ENCODE measurements around the gene ATRN.

ATRN gene

DNA sequence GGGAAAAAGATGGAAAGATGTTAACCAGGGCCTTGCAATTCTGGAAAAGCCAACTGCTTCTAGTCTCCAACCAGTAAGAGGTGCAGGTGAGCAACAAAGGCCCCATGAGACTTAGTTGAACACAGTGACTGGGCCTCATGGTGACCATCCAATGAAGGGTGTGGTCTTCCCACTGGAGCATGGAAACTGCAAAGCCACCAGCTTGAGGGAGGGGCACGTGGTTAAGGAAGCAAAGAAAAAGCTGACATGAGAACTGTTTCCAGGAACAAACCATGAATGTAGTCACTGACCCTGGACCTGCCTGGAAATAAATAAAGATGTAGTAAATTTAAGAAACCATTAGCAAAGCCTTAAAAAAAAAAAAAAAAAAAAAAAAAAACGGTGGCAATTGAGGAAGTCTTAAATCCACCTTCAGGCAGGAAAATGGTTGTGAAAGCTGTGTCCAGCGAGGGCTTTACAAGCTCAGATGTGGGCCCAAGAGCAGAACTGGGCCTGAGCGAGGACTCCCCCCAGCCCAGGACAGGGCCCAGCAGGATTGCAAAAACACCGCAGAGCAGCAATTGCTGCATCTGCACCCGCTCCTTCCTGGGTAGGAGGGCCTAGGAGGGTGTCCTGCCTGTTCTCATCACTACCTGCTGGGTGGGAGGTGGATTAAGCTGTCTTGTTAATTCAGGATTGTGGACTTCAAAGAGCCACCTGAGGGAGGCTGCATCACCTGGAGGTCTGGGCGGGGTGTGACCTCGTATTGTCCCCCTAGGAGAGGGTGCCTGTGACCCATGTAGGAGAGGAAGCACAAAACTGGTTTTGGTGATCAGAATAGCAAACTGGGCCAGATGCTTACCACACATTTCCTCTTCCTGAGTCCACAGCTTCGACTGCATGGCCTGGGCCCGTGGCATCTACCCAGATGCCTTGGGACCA, 182.1 kb downstream of the ATRN start:
- H3K9me3 ChIP-seq (ENCODE audit: low read length), result no peaks in the 10 kb centered on the region
- H3K9me2 ChIP-seq (ENCODE audit: low read depth, low read length), result no peaks in the 10 kb centered on the region
- H3K4me1 ChIP-seq (ENCODE audit: insufficient read depth, low read length, severe bottlenecking), result peaks cover 29% of the 10 kb centered on the region
- no peaks in the 10 kb centered on the region for H3K36me3 ChIP-seq (ENCODE audit: insufficient read depth, low read length)
- no peaks in the 10 kb centered on the region for H3K79me2 ChIP-seq (ENCODE audit: insufficient read depth, low read length)
- H3K4me2 ChIP-seq (ENCODE audit: low read length), result no peak overlapping the region
- TF ChIP-seq, protein P1, sequence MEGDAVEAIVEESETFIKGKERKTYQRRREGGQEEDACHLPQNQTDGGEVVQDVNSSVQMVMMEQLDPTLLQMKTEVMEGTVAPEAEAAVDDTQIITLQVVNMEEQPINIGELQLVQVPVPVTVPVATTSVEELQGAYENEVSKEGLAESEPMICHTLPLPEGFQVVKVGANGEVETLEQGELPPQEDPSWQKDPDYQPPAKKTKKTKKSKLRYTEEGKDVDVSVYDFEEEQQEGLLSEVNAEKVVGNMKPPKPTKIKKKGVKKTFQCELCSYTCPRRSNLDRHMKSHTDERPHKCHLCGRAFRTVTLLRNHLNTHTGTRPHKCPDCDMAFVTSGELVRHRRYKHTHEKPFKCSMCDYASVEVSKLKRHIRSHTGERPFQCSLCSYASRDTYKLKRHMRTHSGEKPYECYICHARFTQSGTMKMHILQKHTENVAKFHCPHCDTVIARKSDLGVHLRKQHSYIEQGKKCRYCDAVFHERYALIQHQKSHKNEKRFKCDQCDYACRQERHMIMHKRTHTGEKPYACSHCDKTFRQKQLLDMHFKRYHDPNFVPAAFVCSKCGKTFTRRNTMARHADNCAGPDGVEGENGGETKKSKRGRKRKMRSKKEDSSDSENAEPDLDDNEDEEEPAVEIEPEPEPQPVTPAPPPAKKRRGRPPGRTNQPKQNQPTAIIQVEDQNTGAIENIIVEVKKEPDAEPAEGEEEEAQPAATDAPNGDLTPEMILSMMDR (IDR thresholded peaks at IDR 0.05; ENCODE audit: low read length), result no peak
- TF ChIP-seq EZH2 (IDR thresholded peaks at IDR 0.05; ENCODE audit: borderline replicate concordance, low read length), result no peak
- no peaks in the 10 kb centered on the region for H3F3A ChIP-seq (ENCODE audit: insufficient read depth, low read length)
- H3K27ac ChIP-seq (ENCODE audit: low read depth, low read length, poor library complexity, severe bottlenecking), result peak overlapping the region; percentile 67
- no peak overlapping the region for H2AFZ ChIP-seq (ENCODE audit: low read length)
- no peaks in the 10 kb centered on the region; the same call in 1 of the 2 replicates for H3K27me3 ChIP-seq (ENCODE audit: insufficient read depth, low read length)
- no peaks in the 10 kb centered on the region for H4K20me1 ChIP-seq (ENCODE audit: insufficient read depth, low read length)
- H3K9ac ChIP-seq (ENCODE audit: low read length), result no peak overlapping the region
- H3K4me3 ChIP-seq (ENCODE audit: low read depth, low read length, poor library complexity, severe bottlenecking), result no peak overlapping the region

DNA sequence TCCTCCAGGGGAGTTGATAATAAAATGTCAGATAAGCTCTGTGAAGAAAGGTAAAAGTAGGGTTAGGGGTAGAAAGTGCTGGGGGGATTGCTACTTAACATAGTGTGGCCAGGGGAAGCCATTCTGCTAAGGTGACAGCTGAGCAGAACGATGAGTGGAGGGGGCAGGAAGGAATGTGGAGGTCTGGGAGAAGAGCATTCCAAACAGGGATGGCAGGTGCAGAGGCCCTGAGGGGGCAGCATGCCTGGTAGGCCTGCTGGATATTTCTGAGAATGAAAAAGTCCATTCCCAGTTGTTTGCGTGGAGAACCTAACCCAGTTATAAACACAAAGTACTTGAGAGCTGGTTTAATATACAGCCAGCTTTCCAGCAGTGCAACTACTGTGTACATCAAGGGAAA, 183.1 kb downstream of the ATRN start:
- peaks cover 29% of the 10 kb centered on the region for H3K4me1 ChIP-seq (ENCODE audit: insufficient read depth, low read length, severe bottlenecking)
- no peaks in the 10 kb centered on the region for H3F3A ChIP-seq (ENCODE audit: insufficient read depth, low read length)
- H3K36me3 ChIP-seq (ENCODE audit: insufficient read depth, low read length), result no peaks in the 10 kb centered on the region
- no peak overlapping the region for H3K27ac ChIP-seq (ENCODE audit: low read depth, low read length, poor library complexity, severe bottlenecking)
- no peak overlapping the region for H2AFZ ChIP-seq (ENCODE audit: low read length)
- no peaks in the 10 kb centered on the region for H3K9me2 ChIP-seq (ENCODE audit: low read depth, low read length)
- H3K79me2 ChIP-seq (ENCODE audit: insufficient read depth, low read length), result no peaks in the 10 kb centered on the region
- H4K20me1 ChIP-seq (ENCODE audit: insufficient read depth, low read length), result no peaks in the 10 kb centered on the region
- H3K9me3 ChIP-seq (ENCODE audit: low read length), result no peaks in the 10 kb centered on the region
- TF ChIP-seq, protein P1 (IDR thresholded peaks at IDR 0.05; ENCODE audit: low read length), result no peak
- TF ChIP-seq EZH2 (IDR thresholded peaks at IDR 0.05; ENCODE audit: borderline replicate concordance, low read length), result no peak
- H3K27me3 ChIP-seq (ENCODE audit: insufficient read depth, low read length), result no peaks in the 10 kb centered on the region
- no peak overlapping the region for H3K4me3 ChIP-seq (ENCODE audit: low read depth, low read length, poor library complexity, severe bottlenecking)
- H3K4me2 ChIP-seq (ENCODE audit: low read length), result no peak overlapping the region
- no peak overlapping the region for H3K9ac ChIP-seq (ENCODE audit: low read length)

DNA sequence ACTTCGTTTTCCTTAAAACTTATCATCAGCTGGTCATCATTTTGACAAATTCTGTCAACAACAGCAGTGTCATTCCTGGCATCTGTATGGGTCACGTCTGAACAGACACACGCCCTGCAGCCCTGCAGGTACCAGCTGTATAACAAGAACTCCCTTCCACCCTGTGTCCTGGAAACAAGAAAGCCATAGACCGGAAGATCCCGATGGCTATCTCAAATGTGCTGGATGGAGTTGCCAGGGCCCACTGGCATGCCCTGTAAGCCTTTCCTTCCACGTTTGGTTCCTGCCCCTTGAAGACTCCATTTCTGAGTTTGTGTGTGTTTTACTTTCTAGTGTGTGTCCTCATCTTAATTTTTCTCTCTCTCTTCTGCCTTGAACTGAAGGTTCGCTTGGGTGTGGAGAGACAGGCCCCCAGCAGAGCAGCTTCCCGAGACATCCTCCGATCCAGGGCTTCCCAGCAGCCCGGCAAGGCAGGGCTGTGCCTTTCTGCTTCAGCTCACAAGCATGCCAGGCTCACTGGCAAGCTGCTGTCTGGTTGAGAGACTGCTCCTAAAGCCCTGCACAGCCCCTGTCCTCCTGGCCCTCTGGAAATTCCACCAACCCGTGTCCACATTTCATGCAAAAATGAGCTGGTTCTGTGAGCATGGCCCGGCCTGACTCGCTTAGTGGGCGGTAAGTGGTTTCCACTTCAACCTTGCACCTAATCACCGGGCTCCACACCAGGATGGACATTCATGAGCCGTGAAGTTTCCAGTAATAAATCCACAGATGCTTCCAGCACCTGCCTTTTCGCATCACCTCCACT, 183.7 kb downstream of the ATRN start:
- H3K4me1 ChIP-seq (ENCODE audit: insufficient read depth, low read length, severe bottlenecking), result peaks cover 29% of the 10 kb centered on the region
- no peaks in the 10 kb centered on the region for H3K79me2 ChIP-seq (ENCODE audit: insufficient read depth, low read length)
- no peaks in the 10 kb centered on the region for H3K27me3 ChIP-seq (ENCODE audit: insufficient read depth, low read length)
- no peak overlapping the region for H3K27ac ChIP-seq (ENCODE audit: low read depth, low read length, poor library complexity, severe bottlenecking)
- no peak overlapping the region for H2AFZ ChIP-seq (ENCODE audit: low read length)
- no peaks in the 10 kb centered on the region for H3F3A ChIP-seq (ENCODE audit: insufficient read depth, low read length)
- H3K9me2 ChIP-seq (ENCODE audit: low read depth, low read length), result no peaks in the 10 kb centered on the region
- no peak overlapping the region for H3K4me2 ChIP-seq (ENCODE audit: low read length)
- no peaks in the 10 kb centered on the region for H3K9me3 ChIP-seq (ENCODE audit: low read length)
- H3K9ac ChIP-seq (ENCODE audit: low read length), result no peak overlapping the region
- TF ChIP-seq, protein P1 (IDR thresholded peaks at IDR 0.05; ENCODE audit: low read length), result no peak
- no peak for TF ChIP-seq EZH2 (IDR thresholded peaks at IDR 0.05; ENCODE audit: borderline replicate concordance, low read length)
- H3K4me3 ChIP-seq (ENCODE audit: low read depth, low read length, poor library complexity, severe bottlenecking), result no peak overlapping the region
- no peaks in the 10 kb centered on the region for H4K20me1 ChIP-seq (ENCODE audit: insufficient read depth, low read length)
- no peaks in the 10 kb centered on the region for H3K36me3 ChIP-seq (ENCODE audit: insufficient read depth, low read length)

Measured in OCI-LY1 (cell line).